ENCODE data around the gene TNFRSF13B. TPM values are rescaled to one million over a fixed set of nuclear protein-coding genes. Genes with fewer than 3 reads are reported as not detected.

TNFRSF13B gene
- total RNA-seq, 2 donors from 2014 or later: not detected

- Histone ChIP-seq H3K4me1 (no peaks in the 10 kb centered on the region), H3K9me3 (no peaks in the 10 kb centered on the region), H3K36me3 (no peaks in the 10 kb centered on the region), H3K27me3 (no peaks in the 10 kb centered on the region), H3K4me3 (no peak overlapping the region), H3K27ac (no peak overlapping the region)
- no peak for DNase-seq (ENCODE audit: low spot score)
- TF ChIP-seq, protein P1, sequence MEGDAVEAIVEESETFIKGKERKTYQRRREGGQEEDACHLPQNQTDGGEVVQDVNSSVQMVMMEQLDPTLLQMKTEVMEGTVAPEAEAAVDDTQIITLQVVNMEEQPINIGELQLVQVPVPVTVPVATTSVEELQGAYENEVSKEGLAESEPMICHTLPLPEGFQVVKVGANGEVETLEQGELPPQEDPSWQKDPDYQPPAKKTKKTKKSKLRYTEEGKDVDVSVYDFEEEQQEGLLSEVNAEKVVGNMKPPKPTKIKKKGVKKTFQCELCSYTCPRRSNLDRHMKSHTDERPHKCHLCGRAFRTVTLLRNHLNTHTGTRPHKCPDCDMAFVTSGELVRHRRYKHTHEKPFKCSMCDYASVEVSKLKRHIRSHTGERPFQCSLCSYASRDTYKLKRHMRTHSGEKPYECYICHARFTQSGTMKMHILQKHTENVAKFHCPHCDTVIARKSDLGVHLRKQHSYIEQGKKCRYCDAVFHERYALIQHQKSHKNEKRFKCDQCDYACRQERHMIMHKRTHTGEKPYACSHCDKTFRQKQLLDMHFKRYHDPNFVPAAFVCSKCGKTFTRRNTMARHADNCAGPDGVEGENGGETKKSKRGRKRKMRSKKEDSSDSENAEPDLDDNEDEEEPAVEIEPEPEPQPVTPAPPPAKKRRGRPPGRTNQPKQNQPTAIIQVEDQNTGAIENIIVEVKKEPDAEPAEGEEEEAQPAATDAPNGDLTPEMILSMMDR (IDR thresholded peaks at IDR 0.05): no peak
These were observed 45.8 kb downstream of the TNFRSF13B start for GRCh38 chr17:16926061-16926511.

DNA sequence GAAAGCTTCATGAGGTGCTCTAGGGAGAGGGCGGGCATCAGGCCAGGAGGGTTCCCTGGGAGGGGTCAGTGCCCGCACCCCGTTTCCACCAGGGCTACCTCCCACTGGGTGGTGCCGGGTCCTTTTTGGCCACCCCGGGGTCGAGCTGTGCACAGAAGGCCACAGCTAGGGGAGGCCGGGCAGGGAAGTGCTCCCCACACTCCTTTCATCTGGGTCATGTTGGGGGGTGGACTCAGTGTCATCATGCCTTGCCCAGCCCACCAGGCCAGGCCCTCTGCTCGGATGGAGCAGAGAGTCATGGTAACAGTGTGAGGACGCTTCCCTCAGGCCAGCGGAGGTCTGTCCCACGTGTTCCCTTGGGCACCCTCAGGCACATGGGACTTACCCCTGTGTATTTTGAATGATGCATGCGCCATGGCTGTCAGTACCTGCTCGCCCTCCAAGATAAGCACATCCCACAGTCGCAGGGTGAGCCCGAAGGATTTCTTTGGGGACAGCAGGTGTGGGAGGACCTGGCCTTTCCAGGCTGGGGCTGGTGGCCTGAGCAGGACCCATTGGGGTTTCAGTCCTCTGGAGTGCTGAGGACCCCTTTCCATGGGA, 46.4 kb downstream of the TNFRSF13B start:
- DNase-seq (ENCODE audit: low spot score): no peak
- Histone ChIP-seq H3K4me3 (no peak overlapping the region), H3K27me3 (no peaks in the 10 kb centered on the region), H3K27ac (no peak overlapping the region), H3K9me3 (no peaks in the 10 kb centered on the region), H3K36me3 (no peaks in the 10 kb centered on the region), H3K4me1 (no peaks in the 10 kb centered on the region)
- TF ChIP-seq, protein P1 (IDR thresholded peaks at IDR 0.05): no peak

- no peak overlapping the region for H3K4me3 ChIP-seq
- H3K27ac ChIP-seq: no peak overlapping the region
- TF ChIP-seq, protein P1 (IDR thresholded peaks at IDR 0.05): no peak
- H3K27me3 ChIP-seq: no peaks in the 10 kb centered on the region
- DNase-seq (ENCODE audit: low spot score): no peak
- no peaks in the 10 kb centered on the region for H3K36me3 ChIP-seq
- no peaks in the 10 kb centered on the region for H3K4me1 ChIP-seq
- H3K9me3 ChIP-seq: no peaks in the 10 kb centered on the region
These were observed 47.0 kb downstream of the TNFRSF13B start for GRCh38 chr17:16924696-16925440.

DNA sequence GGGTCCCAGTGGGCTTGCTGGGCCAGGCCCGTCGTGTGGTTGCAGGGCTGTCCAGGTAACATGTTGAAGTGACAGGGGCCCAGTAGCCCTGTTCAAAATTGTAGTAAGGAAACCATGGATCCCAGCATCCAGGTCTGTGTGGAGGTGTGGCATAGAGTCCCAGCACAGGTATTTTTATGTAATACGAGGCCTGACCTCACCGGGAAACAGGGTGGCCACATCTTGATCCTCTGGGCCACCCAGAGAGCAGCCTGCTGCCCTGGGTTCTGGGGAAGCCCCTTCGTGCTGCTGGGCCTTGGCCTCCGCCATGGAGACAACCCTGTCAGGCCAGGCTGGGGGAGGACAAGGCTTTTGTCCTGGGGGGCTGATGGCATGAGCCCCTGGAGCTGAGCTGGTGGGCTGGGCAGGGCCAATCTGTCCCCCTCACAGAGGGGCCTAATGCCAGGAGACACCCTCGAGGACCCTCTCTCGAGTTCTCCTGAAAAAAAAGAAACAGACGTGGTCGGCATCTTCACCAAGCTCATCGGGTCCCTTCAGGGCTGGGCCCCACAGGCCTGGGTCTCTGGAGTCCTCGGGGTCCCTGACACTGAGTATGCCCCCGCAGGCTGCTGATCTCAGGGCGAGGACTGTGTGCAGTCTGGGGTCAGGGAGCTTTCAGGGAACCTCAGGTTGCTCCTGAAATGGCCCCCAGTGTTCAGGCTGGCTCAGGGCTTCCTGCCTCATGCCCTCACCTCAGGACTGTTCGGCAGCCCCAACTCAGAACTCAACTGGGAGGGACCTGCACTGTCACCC, 47.8 kb downstream of the TNFRSF13B start:
- DNase-seq (ENCODE audit: low spot score): no peak
- H3K27ac ChIP-seq: no peak overlapping the region

DNA sequence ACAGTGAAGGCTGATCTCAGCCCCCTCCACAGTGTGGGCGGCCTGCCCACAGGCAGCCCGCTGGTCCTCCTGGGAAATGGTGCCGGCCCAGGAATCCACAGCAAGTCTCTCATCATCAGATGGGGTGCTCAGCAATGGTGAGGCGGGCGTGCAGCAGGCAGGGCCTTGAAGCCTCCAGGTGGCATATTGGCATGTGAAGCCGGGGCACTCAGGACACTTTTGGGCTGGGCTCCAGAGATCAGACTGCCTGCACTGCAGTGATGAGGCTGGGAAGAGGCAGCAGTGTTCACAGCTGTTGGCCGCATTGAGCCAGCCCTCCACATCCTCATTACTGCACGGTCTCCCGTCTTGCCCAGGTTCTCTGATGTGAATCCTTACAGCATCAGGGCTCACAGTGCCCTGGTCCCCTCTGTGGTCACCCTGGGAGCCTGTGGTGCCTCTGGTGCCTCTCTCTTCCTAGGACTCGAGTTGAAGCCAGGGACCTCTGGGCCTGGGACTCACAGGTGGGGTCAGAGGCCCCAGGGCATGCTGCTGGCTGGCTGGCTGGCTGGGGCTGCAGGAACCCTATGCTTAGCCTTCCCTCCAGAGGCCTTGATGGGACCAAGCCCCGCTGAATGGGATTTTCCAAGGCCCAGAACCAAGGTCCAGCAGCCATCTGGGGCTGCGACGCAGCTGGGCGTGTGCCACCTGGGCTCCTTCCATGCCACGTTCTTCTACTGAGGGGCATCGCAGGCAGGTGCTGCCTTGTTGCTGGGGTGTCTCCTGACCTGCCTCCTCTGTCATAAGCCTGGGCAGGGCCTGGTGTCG, 48.6 kb downstream of the TNFRSF13B start:
- TF ChIP-seq, protein P1 (IDR thresholded peaks at IDR 0.05): no peak

More for the DNA sequence above, 47.8 kb downstream of the TNFRSF13B start:
- Histone ChIP-seq H3K9me3 (no peaks in the 10 kb centered on the region), H3K27me3 (no peaks in the 10 kb centered on the region), H3K36me3 (no peaks in the 10 kb centered on the region), H3K4me3 (no peak overlapping the region), H3K4me1 (no peaks in the 10 kb centered on the region)
- TF ChIP-seq, protein P1 (IDR thresholded peaks at IDR 0.05): no peak

More for the DNA sequence above, 48.6 kb downstream of the TNFRSF13B start:
- H3K27ac ChIP-seq: no peak overlapping the region
- H3K4me1 ChIP-seq: no peaks in the 10 kb centered on the region
- H3K36me3 ChIP-seq: no peaks in the 10 kb centered on the region
- no peaks in the 10 kb centered on the region for H3K27me3 ChIP-seq
- H3K9me3 ChIP-seq: no peaks in the 10 kb centered on the region
- no peak for DNase-seq (ENCODE audit: low spot score)
- H3K4me3 ChIP-seq: no peak overlapping the region
